Hepatocyte (in vitro differentiated cells): ENCODE measurements around the gene DISC1.

Source experiments
- EZH2 ChIP-seq: fragments of 200-600 bp; sonication (generic); IDR thresholded peaks from 2 replicates; pipeline ENCODE4 v1.6.1; 2016; ENCODE audit warnings: antibody characterized with exemption, mild to moderate bottlenecking, borderline replicate concordance
- EZH2phosphoT487 ChIP-seq: fragments of 200-600 bp; sonication (generic); IDR thresholded peaks from one replicate; pipeline ENCODE4 v1.6.1; 2018; ENCODE audit warnings: antibody characterized with exemption, mild to moderate bottlenecking, low read depth, moderate library complexity; ENCODE audit not compliant: unreplicated experiment, severe bottlenecking
- TF ChIP-seq, protein P1 (sequence below): fragments of 200-600 bp; sonication (generic); IDR thresholded peaks from 2 replicates; pipeline ENCODE4 v1.5.1; 2016; ENCODE audit warnings: antibody characterized with exemption, mild to moderate bottlenecking; ENCODE audit not compliant: poor library complexity

DNA sequence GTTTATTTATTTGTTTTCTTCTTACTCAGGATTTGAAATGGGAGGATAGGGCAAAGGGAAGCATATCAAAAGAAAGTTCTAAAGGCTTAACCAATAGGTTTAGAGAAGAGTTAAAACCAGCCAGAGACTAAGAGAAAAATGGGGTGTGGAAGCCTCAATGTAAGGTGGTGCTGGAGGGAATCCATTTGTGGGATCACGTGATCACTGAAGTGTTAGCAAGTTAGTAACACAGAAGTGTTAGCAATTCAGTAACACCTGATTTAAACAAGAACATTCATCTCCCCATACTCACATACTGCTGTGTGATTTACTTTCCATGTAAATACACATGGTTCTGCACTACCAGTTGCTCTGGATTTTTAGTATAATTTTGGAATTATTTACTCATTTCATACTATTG, 451.2 kb downstream of the DISC1 start:
- TF ChIP-seq, protein P1, sequence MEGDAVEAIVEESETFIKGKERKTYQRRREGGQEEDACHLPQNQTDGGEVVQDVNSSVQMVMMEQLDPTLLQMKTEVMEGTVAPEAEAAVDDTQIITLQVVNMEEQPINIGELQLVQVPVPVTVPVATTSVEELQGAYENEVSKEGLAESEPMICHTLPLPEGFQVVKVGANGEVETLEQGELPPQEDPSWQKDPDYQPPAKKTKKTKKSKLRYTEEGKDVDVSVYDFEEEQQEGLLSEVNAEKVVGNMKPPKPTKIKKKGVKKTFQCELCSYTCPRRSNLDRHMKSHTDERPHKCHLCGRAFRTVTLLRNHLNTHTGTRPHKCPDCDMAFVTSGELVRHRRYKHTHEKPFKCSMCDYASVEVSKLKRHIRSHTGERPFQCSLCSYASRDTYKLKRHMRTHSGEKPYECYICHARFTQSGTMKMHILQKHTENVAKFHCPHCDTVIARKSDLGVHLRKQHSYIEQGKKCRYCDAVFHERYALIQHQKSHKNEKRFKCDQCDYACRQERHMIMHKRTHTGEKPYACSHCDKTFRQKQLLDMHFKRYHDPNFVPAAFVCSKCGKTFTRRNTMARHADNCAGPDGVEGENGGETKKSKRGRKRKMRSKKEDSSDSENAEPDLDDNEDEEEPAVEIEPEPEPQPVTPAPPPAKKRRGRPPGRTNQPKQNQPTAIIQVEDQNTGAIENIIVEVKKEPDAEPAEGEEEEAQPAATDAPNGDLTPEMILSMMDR, result no peak
- TF ChIP-seq EZH2 (no peak), EZH2phosphoT487 (no peak)
